IPS DF 6.9 (cell line): ENCODE data around the gene PROM1.

ENCODE experiments used
- DNase-seq: peaks from one replicate; pipeline ENCODE4 v3.0.0-alpha.2; 2013; ENCODE audit warnings: low read depth, low spot score
- H3K27ac ChIP-seq: one replicate; pipeline ENCODE4 v1.5.1; 2013; ENCODE audit warnings: low read length, control low read depth
- H3K27me3 ChIP-seq: 2 replicates; pipeline ENCODE4 v1.6.1; 2013; ENCODE audit warnings: mild to moderate bottlenecking, low read length; ENCODE audit not compliant: control insufficient read depth, insufficient read depth
- H3K36me3 ChIP-seq: 2 replicates; pipeline ENCODE4 v1.6.1; 2013; ENCODE audit warnings: low read length; ENCODE audit not compliant: control insufficient read depth, insufficient read depth
- H3K4me1 ChIP-seq: 2 replicates; pipeline ENCODE4 v1.6.1; 2013; ENCODE audit warnings: low read length; ENCODE audit not compliant: control insufficient read depth, insufficient read depth
- H3K4me3 ChIP-seq: 2 replicates; pipeline ENCODE4 v1.5.1; 2013; ENCODE audit warnings: mild to moderate bottlenecking, low read length
- H3K9me3 ChIP-seq: 2 replicates; pipeline ENCODE4 v1.6.1; 2013; ENCODE audit warnings: low read length, inconsistent platforms; ENCODE audit not compliant: control insufficient read depth, insufficient read depth
- WGBS: extraction: QIAGEN DNeasy Blood & Tissue Kit; methylation state at CpG from one replicate; pipeline ENCODE4 v1.1.7; 2013; ENCODE audit warnings: mixed read lengths, missing lambda C conversion rate; ENCODE audit not compliant: insufficient read length, insufficient coverage; 5-methylcytosine and 5-hydroxymethylcytosine counted together

Gene PROM1

GRCh38 chr4:16120720-16121119 is 36.9 kb upstream of the PROM1 start:
- no peak overlapping the region for H3K4me3 ChIP-seq
- H3K36me3 ChIP-seq, result no peaks in the 10 kb centered on the region
- WGBS, result no CpG with 5 or more reads among the region's 4 CpGs
- H3K27me3 ChIP-seq, result no peaks in the 10 kb centered on the region
- H3K27ac ChIP-seq, result no peak overlapping the region
- DNase-seq, result no peak
- no peaks in the 10 kb centered on the region for H3K9me3 ChIP-seq
- no peaks in the 10 kb centered on the region for H3K4me1 ChIP-seq

GRCh38 chr4:16119981-16120380 is 36.2 kb upstream of the PROM1 start:
- no CpG with 5 or more reads among the region's 4 CpGs for WGBS
- Histone ChIP-seq H3K4me3 (no peak overlapping the region), H3K27ac (no peak overlapping the region), H3K4me1 (no peaks in the 10 kb centered on the region), H3K9me3 (no peaks in the 10 kb centered on the region), H3K36me3 (no peaks in the 10 kb centered on the region), H3K27me3 (no peaks in the 10 kb centered on the region)
- DNase-seq, result no peak

DNA sequence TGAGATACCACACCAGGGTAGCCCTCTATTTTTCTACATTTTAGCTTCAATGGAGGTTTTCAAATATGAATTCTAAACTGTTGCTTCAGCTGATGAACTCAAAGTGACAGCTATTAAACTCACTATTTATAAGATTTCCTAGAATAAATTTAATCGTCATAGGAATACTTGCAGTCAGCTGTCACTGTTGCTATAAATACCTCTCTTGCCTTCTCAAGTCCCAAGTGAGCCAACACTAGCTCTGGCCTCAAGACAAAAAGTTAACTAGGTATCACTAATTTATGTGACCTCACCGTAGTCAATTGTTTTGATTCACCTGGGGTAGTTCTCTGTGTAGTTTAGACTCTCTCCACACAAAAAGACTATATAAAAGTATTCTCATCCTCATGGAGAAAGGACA is 34.3 kb upstream of the PROM1 start:
- H3K9me3 ChIP-seq, result no peaks in the 10 kb centered on the region
- no peaks in the 10 kb centered on the region for H3K27me3 ChIP-seq
- H3K36me3 ChIP-seq, result no peaks in the 10 kb centered on the region
- no CpG with 5 or more reads among the region's 2 CpGs for WGBS
- H3K4me1 ChIP-seq, result no peaks in the 10 kb centered on the region
- DNase-seq, result no peak
- no peak overlapping the region for H3K27ac ChIP-seq
- H3K4me3 ChIP-seq, result no peak overlapping the region

DNA sequence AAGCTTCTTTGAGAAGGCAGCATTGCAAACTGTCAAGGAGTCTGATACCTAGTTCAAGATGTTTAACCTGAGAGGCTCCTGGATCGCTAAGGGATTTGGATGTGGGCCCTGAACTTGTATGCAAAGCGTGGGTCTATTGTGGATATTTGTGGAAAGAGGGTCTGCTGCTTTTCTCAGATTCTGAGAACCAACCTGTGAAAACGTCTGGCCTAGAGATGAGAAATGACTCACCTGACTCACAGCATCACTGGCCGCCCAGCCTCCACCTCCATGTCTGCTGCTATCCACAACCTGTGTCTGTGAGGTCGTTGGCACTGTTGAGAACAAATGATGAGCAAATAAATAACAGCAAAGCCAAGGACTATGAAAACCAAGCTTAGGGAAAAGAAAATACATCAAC is 33.3 kb upstream of the PROM1 start:
- no CpG with 5 or more reads among the region's 5 CpGs for WGBS
- no peaks in the 10 kb centered on the region for H3K4me1 ChIP-seq
- H3K27ac ChIP-seq, result no peak overlapping the region
- no peaks in the 10 kb centered on the region for H3K9me3 ChIP-seq
- DNase-seq, result no peak
- no peaks in the 10 kb centered on the region for H3K36me3 ChIP-seq
- no peak overlapping the region for H3K4me3 ChIP-seq
- no peaks in the 10 kb centered on the region for H3K27me3 ChIP-seq

DNA sequence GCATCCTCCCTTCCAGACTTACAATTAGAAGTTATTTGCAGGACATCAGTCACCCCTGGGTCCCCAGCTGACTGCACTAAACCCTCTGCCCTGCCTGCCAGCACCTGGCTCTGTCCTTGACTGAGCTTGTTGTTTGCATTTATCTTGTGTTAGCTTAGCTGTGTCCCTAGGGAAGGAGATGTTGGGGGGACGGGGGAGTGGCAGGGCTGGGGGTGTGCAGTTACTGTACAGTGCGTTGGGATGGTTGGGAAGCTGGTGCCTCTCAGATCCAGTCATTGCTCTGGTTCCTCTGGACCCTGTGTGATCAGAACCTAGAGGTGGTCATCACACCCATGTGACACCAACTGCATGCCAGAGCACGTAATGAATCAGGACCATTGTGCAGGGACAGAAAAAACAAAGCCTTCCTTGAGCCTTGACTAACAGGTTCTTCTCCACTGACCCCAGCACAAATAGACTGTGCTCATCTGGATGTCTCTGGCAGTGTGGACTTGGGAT is 32.7 kb upstream of the PROM1 start:
- DNase-seq, result no peak
- Histone ChIP-seq H3K4me3 (no peak overlapping the region), H3K9me3 (no peaks in the 10 kb centered on the region), H3K27me3 (no peaks in the 10 kb centered on the region), H3K36me3 (no peaks in the 10 kb centered on the region), H3K4me1 (no peaks in the 10 kb centered on the region), H3K27ac (no peak overlapping the region)
- no CpG with 5 or more reads among the region's 3 CpGs for WGBS

DNA sequence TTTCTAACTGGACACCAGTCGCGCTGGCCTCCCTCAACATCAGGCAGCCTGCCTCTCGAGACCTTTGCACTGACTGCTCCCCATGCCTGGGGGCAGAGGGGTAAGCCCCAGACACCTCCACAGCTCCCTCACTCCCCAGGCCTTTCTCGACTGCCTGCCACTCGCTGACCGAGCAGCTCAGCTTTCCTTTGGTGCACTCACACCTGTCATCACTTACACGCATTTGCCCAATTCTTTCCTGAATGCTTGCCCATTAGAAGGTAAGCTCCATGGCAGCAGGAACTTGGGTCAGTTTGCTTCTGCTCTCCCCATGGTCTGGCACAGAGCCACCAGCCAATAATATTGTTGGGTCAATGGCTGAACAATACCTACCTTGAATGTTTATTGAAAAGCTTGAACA is 32.2 kb upstream of the PROM1 start:
- H3K36me3 ChIP-seq, result no peaks in the 10 kb centered on the region
- no CpG with 5 or more reads among the region's 7 CpGs for WGBS
- H3K27me3 ChIP-seq, result no peaks in the 10 kb centered on the region
- no peak for DNase-seq
- H3K9me3 ChIP-seq, result no peaks in the 10 kb centered on the region
- no peak overlapping the region for H3K27ac ChIP-seq
- no peaks in the 10 kb centered on the region for H3K4me1 ChIP-seq
- H3K4me3 ChIP-seq, result no peak overlapping the region

GRCh38 chr4:16114546-16114945 is 30.7 kb upstream of the PROM1 start:
- no peak for DNase-seq
- H3K36me3 ChIP-seq, result no peaks in the 10 kb centered on the region
- no peaks in the 10 kb centered on the region for H3K27me3 ChIP-seq
- no CpG with 5 or more reads among the region's 6 CpGs for WGBS
- H3K4me3 ChIP-seq, result no peak overlapping the region
- H3K4me1 ChIP-seq, result no peaks in the 10 kb centered on the region
- no peaks in the 10 kb centered on the region for H3K9me3 ChIP-seq
- no peak overlapping the region for H3K27ac ChIP-seq

- Histone ChIP-seq H3K4me1 (no peaks in the 10 kb centered on the region), H3K27me3 (no peaks in the 10 kb centered on the region), H3K27ac (no peak overlapping the region), H3K4me3 (no peak overlapping the region), H3K36me3 (no peaks in the 10 kb centered on the region), H3K9me3 (no peaks in the 10 kb centered on the region)
- no peak for DNase-seq
- WGBS, result no CpG with 5 or more reads among the region's 3 CpGs
Measured at GRCh38 chr4:16113741-16114140, 29.9 kb upstream of the PROM1 start.

- H3K4me1 ChIP-seq, result no peaks in the 10 kb centered on the region
- H3K36me3 ChIP-seq, result no peaks in the 10 kb centered on the region
- H3K27ac ChIP-seq, result no peak overlapping the region
Measured at GRCh38 chr4:16111533-16111932, 27.7 kb upstream of the PROM1 start.

GRCh38 chr4:16110661-16111290 is 27.0 kb upstream of the PROM1 start:
- DNase-seq, result no peak
- Histone ChIP-seq H3K4me1 (no peaks in the 10 kb centered on the region), H3K27ac (no peak overlapping the region), H3K36me3 (no peaks in the 10 kb centered on the region), H3K27me3 (no peaks in the 10 kb centered on the region), H3K9me3 (no peaks in the 10 kb centered on the region), H3K4me3 (no peak overlapping the region)
- no CpG with 5 or more reads among the region's 3 CpGs for WGBS

More at GRCh38 chr4:16111533-16111932, 27.7 kb upstream of the PROM1 start:
- Histone ChIP-seq H3K9me3 (no peaks in the 10 kb centered on the region), H3K27me3 (no peaks in the 10 kb centered on the region), H3K4me3 (no peak overlapping the region)
- no CpG with 5 or more reads among the region's 5 CpGs for WGBS
- DNase-seq, result no peak

GRCh38 chr4:16110199-16110598 is 26.4 kb upstream of the PROM1 start:
- no peak overlapping the region for H3K27ac ChIP-seq
- H3K36me3 ChIP-seq, result no peaks in the 10 kb centered on the region
- H3K4me1 ChIP-seq, result no peaks in the 10 kb centered on the region
- H3K4me3 ChIP-seq, result no peak overlapping the region
- H3K9me3 ChIP-seq, result no peaks in the 10 kb centered on the region
- no peak for DNase-seq
- no peaks in the 10 kb centered on the region for H3K27me3 ChIP-seq
